OCI-LY7 (cell line): ENCODE measurements around the gene SEMA3C. TPM values are rescaled to one million over a fixed set of nuclear protein-coding genes. Genes with fewer than 3 reads are reported as not detected.

Experiments used
- BruUV-seq: library from RNA; stranded (reverse); fragments of 400-500 nt; replicated peaks from 2 replicates; lab custom pipeline; 2021; lab: Mats Ljungman, UMichigan
- CTCF ChIA-PET: fragments of 300-600 bp; sonication (Branson Sonifier 250); formaldehyde crosslinking; loops from one replicate; lab custom pipeline; 2022; ENCODE audit warnings: antibody characterized with exemption; ENCODE audit not compliant: unreplicated experiment; lab: Charles Lee
- POLR2A ChIA-PET: fragments of 300-600 bp; sonication (Branson Sonifier 250); formaldehyde crosslinking; loops from one replicate; lab custom pipeline; 2022; ENCODE audit warnings: antibody characterized with exemption; lab: Charles Lee
- DNase-seq: peaks from one replicate; pipeline ENCODE4 v3.0.0-alpha.2; 2015; ENCODE audit warnings: low spot score
- H2AFZ ChIP-seq: fragments of 200-600 bp; sonication (generic), shearing (Covaris generic); 2 replicates; pipeline ENCODE4 v1.6.1; 2014; ENCODE audit warnings: mild to moderate bottlenecking, antibody characterized with exemption, low read length, moderate library complexity
- H3K27ac ChIP-seq: fragments of 200-600 bp; sonication (generic); 2 replicates; pipeline ENCODE4 v1.5.1; 2014; ENCODE audit warnings: mixed run types, low read depth, mild to moderate bottlenecking, moderate library complexity, low read length, inconsistent platforms; ENCODE audit not compliant: poor library complexity, severe bottlenecking
- H3K36me3 ChIP-seq: fragments of 200-600 bp; sonication (generic); 2 replicates; pipeline ENCODE4 v1.6.1; 2014; ENCODE audit warnings: mild to moderate bottlenecking, antibody characterized with exemption, low read length, moderate library complexity, mixed read lengths; ENCODE audit not compliant: insufficient read depth
- H3K4me1 ChIP-seq: fragments of 200-600 bp; sonication (generic); 2 replicates; pipeline ENCODE4 v1.5.1; 2014; ENCODE audit warnings: mild to moderate bottlenecking, low read length; ENCODE audit not compliant: insufficient read depth, poor library complexity, severe bottlenecking
- H3K4me2 ChIP-seq: fragments of 200-600 bp; sonication (generic); 2 replicates; pipeline ENCODE4 v1.6.1; 2014; ENCODE audit warnings: mild to moderate bottlenecking, low read length
- H3K4me3 ChIP-seq: fragments of 200-600 bp; sonication (generic); 2 replicates; pipeline ENCODE4 v1.5.1; 2014; ENCODE audit warnings: mild to moderate bottlenecking, low read depth, low read length; ENCODE audit not compliant: poor library complexity, severe bottlenecking
- H3K79me2 ChIP-seq: fragments of 200-600 bp; sonication (generic); 2 replicates; pipeline ENCODE4 v1.6.1; 2016; ENCODE audit warnings: low read depth, mild to moderate bottlenecking, low read length, moderate library complexity, mixed read lengths; ENCODE audit not compliant: insufficient read depth
- H3K9me2 ChIP-seq: fragments of 200-600 bp; sonication (generic); 2 replicates; pipeline ENCODE4 v1.6.1; 2016; ENCODE audit warnings: mild to moderate bottlenecking, low read length, mixed read lengths; ENCODE audit not compliant: insufficient read depth
- H3K9me3 ChIP-seq: fragments of 200-600 bp; sonication (generic); 2 replicates; pipeline ENCODE4 v1.6.1; 2014; ENCODE audit warnings: mild to moderate bottlenecking, mixed run types, low read length, mixed read lengths
- H4K20me1 ChIP-seq: fragments of 200-600 bp; sonication (generic); 2 replicates; pipeline ENCODE4 v1.6.1; 2014; ENCODE audit warnings: mild to moderate bottlenecking, antibody characterized with exemption, low read length, moderate library complexity, mixed read lengths; ENCODE audit not compliant: insufficient read depth
- CTCF ChIP-seq: fragments of 200-600 bp; sonication (generic); conservative IDR thresholded peaks from 2 replicates; pipeline ENCODE4 v1.5.1; 2014; ENCODE audit warnings: mild to moderate bottlenecking, antibody characterized with exemption, low read length, moderate library complexity, mixed read lengths
- EZH2phosphoT487 ChIP-seq: fragments of 200-600 bp; sonication (generic); IDR thresholded peaks from 2 replicates; pipeline ENCODE4 v1.6.1; 2018; ENCODE audit warnings: low read depth, borderline replicate concordance, mild to moderate bottlenecking, mixed run types, antibody characterized with exemption, low read length, moderate library complexity, mixed read lengths
- intact Hi-C: fragments of 100-400 bp; cut with micrococcal nuclease; formaldehyde crosslinking; loops from one replicate; pipeline ENCODE4 v1.10.0; 2022; ENCODE audit not compliant: unreplicated experiment
- total RNA-seq, 2 experiments: library from RNA; depleted of rRNA in 1 of 2; stranded (reverse); fragments of >200 nt in 1 of 2; shearing (Covaris generic) in 1 of 2; gene quantifications; 2 replicates each; pipeline ENCODE4 v1.2.3, GENCODE V29; 2014 to 2022

Gene SEMA3C
- total RNA-seq, 2 experiments from 2014 or later = not detected

GRCh38 chr7:80842022-80842790, 76.6 kb downstream of the SEMA3C start:
- Histone ChIP-seq H3K4me2 (no peak overlapping the region), H2AFZ (no peak overlapping the region), H3K79me2 (no peaks in the 10 kb centered on the region)

GRCh38 chr7:80841423-80841955, 77.4 kb downstream of the SEMA3C start:
- Histone ChIP-seq H3K27ac (no peak overlapping the region), H3K79me2 (no peaks in the 10 kb centered on the region), H3K4me1 (no peaks in the 10 kb centered on the region), H3K9me2 (no peaks in the 10 kb centered on the region), H4K20me1 (no peaks in the 10 kb centered on the region), H3K4me2 (no peak overlapping the region), H3K4me3 (no peak overlapping the region), H3K9me3 (no peaks in the 10 kb centered on the region), H3K36me3 (no peaks in the 10 kb centered on the region), H2AFZ (no peak overlapping the region)
- ChIA-PET POLR2A (interaction anchor here (1.0 kb wide), 1 partner anchor 20 kb away, joined by 3 read pairs; no protein-coding TSS in a partner anchor), CTCF (no interaction called here)
- intact Hi-C loops = no loop called here
- TF ChIP-seq CTCF (no peak), EZH2phosphoT487 (no peak)
- BruUV-seq = no TSS peak
- DNase-seq = no peak

More at GRCh38 chr7:80842022-80842790, 76.6 kb downstream of the SEMA3C start:
- no peaks in the 10 kb centered on the region for H3K4me1 ChIP-seq
- H3K4me3 ChIP-seq = no peak overlapping the region
- no peak overlapping the region for H3K27ac ChIP-seq
- BruUV-seq = no TSS peak
- no peak for DNase-seq
- no peaks in the 10 kb centered on the region for H3K9me2 ChIP-seq
- no peak for TF ChIP-seq CTCF
- TF ChIP-seq EZH2phosphoT487 = no peak
- intact Hi-C loops = no loop called here
- ChIA-PET CTCF (no interaction called here), POLR2A (interaction anchor here (0.7 to 1.0 kb wide), 2 partner anchors 21 to 450 kb away, joined by 3 to 4 read pairs; no protein-coding TSS in a partner anchor)
- no peaks in the 10 kb centered on the region for H3K36me3 ChIP-seq
- no peaks in the 10 kb centered on the region for H4K20me1 ChIP-seq
- no peaks in the 10 kb centered on the region for H3K9me3 ChIP-seq

DNA sequence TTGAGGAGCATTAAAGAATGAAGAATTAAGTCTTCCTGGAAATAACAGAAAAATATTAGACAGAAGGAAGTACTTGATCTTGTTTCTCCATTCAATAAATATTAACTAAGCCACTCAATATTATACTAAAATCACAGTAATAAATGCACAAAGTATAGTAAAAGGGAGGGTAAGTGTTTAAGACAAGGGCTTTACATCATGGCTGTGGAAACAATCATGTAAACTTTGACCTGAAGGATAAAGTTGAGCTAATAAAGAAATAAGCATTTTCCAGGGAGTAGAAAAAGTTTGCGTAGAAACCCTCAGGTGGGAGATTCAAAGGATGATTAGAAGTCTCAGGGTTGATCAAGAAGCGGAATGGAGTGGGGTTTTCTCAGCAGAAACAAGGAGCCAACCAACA, 78.2 kb downstream of the SEMA3C start:
- no TSS peak for BruUV-seq
- Histone ChIP-seq H3K9me2 (no peaks in the 10 kb centered on the region), H3K36me3 (no peaks in the 10 kb centered on the region), H3K9me3 (no peaks in the 10 kb centered on the region), H3K4me3 (no peak overlapping the region), H2AFZ (no peak overlapping the region), H3K27ac (no peak overlapping the region), H3K79me2 (no peaks in the 10 kb centered on the region), H4K20me1 (no peaks in the 10 kb centered on the region), H3K4me1 (no peaks in the 10 kb centered on the region), H3K4me2 (no peak overlapping the region)
- CTCF ChIA-PET = no interaction called here
- TF ChIP-seq CTCF (no peak), EZH2phosphoT487 (no peak)
- POLR2A ChIA-PET = interaction anchor here (0.9 kb wide), 1 partner anchor 128 kb away, joined by 5 read pairs; no protein-coding TSS in a partner anchor
- no peak for DNase-seq
- intact Hi-C loops = no loop called here
